Smooth muscle cell (in vitro differentiated cells): Measurements from ENCODE around the gene PRICKLE4. TPM values are rescaled to one million over a fixed set of nuclear protein-coding genes. Genes with fewer than 3 reads are reported as not detected.

Source experiments
- DNase-seq: peaks from one replicate; lab custom pipeline; 2025; ENCODE audit not compliant: unreplicated experiment; lab: John Stamatoyannopoulos, UW
- H2AFZ ChIP-seq: fragments of 200-600 bp; sonication (generic); 2 replicates; pipeline ENCODE4 v1.6.0; 2016; ENCODE audit warnings: antibody characterized with exemption, low read depth, mild to moderate bottlenecking
- H3F3A ChIP-seq: fragments of 200-600 bp; sonication (generic); 2 replicates; pipeline ENCODE4 v1.6.0; 2017; ENCODE audit warnings: antibody characterized with exemption, low read depth
- H3K27ac ChIP-seq: fragments of 200-600 bp; sonication (generic); 2 replicates; pipeline ENCODE4 v1.5.1; 2016; ENCODE audit warnings: low read depth, mild to moderate bottlenecking
- H3K27me3 ChIP-seq: fragments of 200-600 bp; sonication (generic); 2 replicates; pipeline ENCODE4 v1.6.1; 2016; ENCODE audit warnings: low read depth, mild to moderate bottlenecking
- H3K36me3 ChIP-seq: fragments of 200-600 bp; sonication (generic); 2 replicates; pipeline ENCODE4 v1.5.1; 2016; ENCODE audit warnings: low read depth
- H3K4me1 ChIP-seq: fragments of 200-600 bp; sonication (generic); 2 replicates; pipeline ENCODE4 v1.5.1; 2016; ENCODE audit warnings: low read depth
- H3K4me2 ChIP-seq: fragments of 200-600 bp; sonication (generic); 2 replicates; pipeline ENCODE4 v1.6.0; 2016; ENCODE audit warnings: mild to moderate bottlenecking
- H3K4me3 ChIP-seq: fragments of 200-600 bp; sonication (generic); 2 replicates; pipeline ENCODE4 v1.5.1; 2016; ENCODE audit warnings: mild to moderate bottlenecking
- H3K79me2 ChIP-seq: fragments of 200-600 bp; sonication (generic); 2 replicates; pipeline ENCODE4 v1.6.0; 2016; ENCODE audit warnings: low read depth, mild to moderate bottlenecking
- H3K9ac ChIP-seq: fragments of 200-600 bp; sonication (generic); 2 replicates; pipeline ENCODE4 v1.6.0; 2016; ENCODE audit warnings: low read depth
- H3K9me3 ChIP-seq: fragments of 200-600 bp; sonication (generic); replicated peaks from 2 replicates; pipeline ENCODE4 v1.5.1; 2016; ENCODE audit warnings: low read depth
- H4K20me1 ChIP-seq: fragments of 200-600 bp; sonication (generic); 2 replicates; pipeline ENCODE4 v1.6.0; 2016; ENCODE audit warnings: low read depth
- WGBS: methylation state at CpG from one replicate; pipeline ENCODE4 v1.1.7; 2016; ENCODE audit warnings: low lambda C conversion rate; 5-methylcytosine and 5-hydroxymethylcytosine counted together
- polyA plus RNA-seq: library from polyadenylated mRNA; unstranded; fragments of >200 nt; fragmentation: Nextera tagmentation; extraction: Ambion mirVana; gene quantifications from 2 replicates; pipeline ENCODE4 v1.2.1, GENCODE V29; 2016
- total RNA-seq: library from RNA; depleted of rRNA; stranded (reverse); fragments of >200 nt; gene quantifications from 2 replicates; pipeline ENCODE4 v1.2.3, GENCODE V29; 2014
- TF ChIP-seq, protein P1 (sequence below): fragments of 200-600 bp; sonication (generic); IDR thresholded peaks from 2 replicates; pipeline ENCODE4 v1.5.1; 2017; ENCODE audit warnings: borderline replicate concordance, mild to moderate bottlenecking, antibody characterized with exemption; ENCODE audit not compliant: insufficient read depth, poor library complexity, severe bottlenecking

The PRICKLE4 gene
- total and polyA plus RNA-seq, 2 experiments from 2014 or later, result 2.0 TPM; not detected in 1

DNA sequence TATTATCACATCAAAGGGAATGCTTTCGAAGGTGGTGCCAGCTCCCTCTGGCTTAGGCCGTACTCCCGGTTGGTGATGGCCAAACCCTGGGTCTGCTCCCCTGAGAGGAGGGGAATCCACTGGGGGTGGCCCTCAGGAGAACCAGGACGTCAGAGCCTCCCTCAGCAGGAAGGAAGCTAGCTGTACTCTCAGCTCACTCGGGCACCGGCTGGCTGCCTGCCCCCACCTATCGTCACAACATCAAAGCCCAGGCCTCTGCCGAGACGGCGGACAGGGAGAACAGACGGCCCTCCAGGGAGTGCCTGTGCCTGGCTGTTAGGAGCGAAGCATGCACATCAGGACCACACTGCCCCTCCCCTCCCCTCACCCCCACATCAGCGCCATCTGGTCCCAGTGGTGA lies 24.2 kb upstream of the PRICKLE4 start:
- Histone ChIP-seq H3K4me2 (no peak overlapping the region), H3K36me3 (no peaks in the 10 kb centered on the region), H4K20me1 (no peaks in the 10 kb centered on the region), H3F3A (no peaks in the 10 kb centered on the region), H3K27ac (no peak overlapping the region), H3K27me3 (peaks cover 8% of the 10 kb centered on the region), H3K4me1 (no peaks in the 10 kb centered on the region), H3K9ac (no peak overlapping the region), H3K9me3 (no peaks in the 10 kb centered on the region), H3K79me2 (no peaks in the 10 kb centered on the region), H2AFZ (no peak overlapping the region), H3K4me3 (no peak overlapping the region)
- TF ChIP-seq, protein P1, sequence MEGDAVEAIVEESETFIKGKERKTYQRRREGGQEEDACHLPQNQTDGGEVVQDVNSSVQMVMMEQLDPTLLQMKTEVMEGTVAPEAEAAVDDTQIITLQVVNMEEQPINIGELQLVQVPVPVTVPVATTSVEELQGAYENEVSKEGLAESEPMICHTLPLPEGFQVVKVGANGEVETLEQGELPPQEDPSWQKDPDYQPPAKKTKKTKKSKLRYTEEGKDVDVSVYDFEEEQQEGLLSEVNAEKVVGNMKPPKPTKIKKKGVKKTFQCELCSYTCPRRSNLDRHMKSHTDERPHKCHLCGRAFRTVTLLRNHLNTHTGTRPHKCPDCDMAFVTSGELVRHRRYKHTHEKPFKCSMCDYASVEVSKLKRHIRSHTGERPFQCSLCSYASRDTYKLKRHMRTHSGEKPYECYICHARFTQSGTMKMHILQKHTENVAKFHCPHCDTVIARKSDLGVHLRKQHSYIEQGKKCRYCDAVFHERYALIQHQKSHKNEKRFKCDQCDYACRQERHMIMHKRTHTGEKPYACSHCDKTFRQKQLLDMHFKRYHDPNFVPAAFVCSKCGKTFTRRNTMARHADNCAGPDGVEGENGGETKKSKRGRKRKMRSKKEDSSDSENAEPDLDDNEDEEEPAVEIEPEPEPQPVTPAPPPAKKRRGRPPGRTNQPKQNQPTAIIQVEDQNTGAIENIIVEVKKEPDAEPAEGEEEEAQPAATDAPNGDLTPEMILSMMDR, result no peak
- WGBS, result 85% methylated on average over 13 of the region's 13 CpGs
- no peak for DNase-seq

DNA sequence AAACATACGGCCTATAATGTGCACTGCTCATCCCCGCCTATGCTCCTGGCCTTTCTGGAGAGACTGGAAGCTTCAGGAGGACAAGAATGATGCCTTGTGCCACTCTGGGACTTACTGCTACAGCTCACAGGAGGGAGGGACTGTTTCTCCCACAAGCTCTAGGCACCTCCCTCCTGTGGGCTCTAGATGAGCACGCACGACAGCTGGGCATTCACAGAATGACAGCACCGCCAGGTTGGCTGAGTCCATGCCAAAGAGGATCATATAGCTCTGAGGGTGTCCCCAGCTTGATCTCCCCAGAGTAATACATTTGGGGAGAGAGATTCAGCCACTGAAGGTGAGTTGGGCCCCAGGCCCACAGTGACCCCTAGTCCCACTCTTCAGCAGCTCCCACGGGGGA lies 23.3 kb upstream of the PRICKLE4 start:
- WGBS, result 95% methylated on average over 6 of the region's 6 CpGs
- no peak for DNase-seq
- Histone ChIP-seq H3K27me3 (peaks cover 8% of the 10 kb centered on the region), H3K79me2 (no peaks in the 10 kb centered on the region), H3K36me3 (no peaks in the 10 kb centered on the region), H3K9me3 (no peaks in the 10 kb centered on the region), H2AFZ (no peak overlapping the region), H3F3A (no peaks in the 10 kb centered on the region), H3K4me2 (no peak overlapping the region), H3K4me1 (no peaks in the 10 kb centered on the region), H3K27ac (no peak overlapping the region), H3K9ac (no peak overlapping the region), H3K4me3 (no peak overlapping the region), H4K20me1 (no peaks in the 10 kb centered on the region)
- TF ChIP-seq, protein P1, result no peak

DNA sequence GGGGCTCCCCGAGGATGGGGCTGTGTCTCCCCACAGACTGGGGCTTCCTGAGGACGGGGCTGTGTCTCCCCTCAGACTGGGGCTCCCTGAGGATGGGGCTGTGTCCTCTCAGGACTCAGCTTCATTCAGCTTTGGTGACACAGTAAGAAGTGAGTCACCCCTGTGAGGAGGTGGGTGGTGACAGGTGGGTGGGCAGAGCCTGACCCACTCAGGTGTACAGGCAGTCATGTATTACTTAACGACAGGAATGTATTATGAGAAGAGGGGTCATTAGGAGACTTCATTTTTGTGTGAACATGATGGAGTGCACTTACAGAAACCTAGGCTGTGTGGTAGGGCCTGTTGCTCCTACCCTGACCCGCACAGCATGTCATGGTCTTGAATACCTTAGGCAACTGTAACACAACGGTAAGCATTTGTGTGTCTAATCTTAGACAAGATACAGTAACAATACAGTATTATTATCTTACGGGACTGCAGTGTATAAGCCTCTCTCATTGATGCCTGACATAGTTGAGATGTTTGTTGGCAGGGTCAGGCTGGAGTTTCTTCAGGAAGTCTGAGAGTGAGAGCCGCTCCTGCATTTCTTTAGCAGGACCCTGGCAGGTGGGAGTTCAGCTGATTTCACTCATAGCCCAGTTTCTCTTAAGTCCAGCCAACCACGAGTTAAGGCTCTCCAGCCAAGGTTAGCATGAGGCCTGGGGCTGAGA lies 22.5 kb upstream of the PRICKLE4 start:
- no peak for DNase-seq
- H3K79me2 ChIP-seq, result no peaks in the 10 kb centered on the region
- 71% methylated on average over 8 of the region's 8 CpGs for WGBS

More for the DNA sequence above, 22.5 kb upstream of the PRICKLE4 start:
- Histone ChIP-seq H3K4me2 (no peak overlapping the region), H3K27ac (no peak overlapping the region), H3K27me3 (peaks cover 8% of the 10 kb centered on the region), H3K4me3 (no peak overlapping the region), H4K20me1 (no peaks in the 10 kb centered on the region), H3K36me3 (no peaks in the 10 kb centered on the region), H3F3A (no peaks in the 10 kb centered on the region), H3K4me1 (no peaks in the 10 kb centered on the region), H3K9ac (no peak overlapping the region), H2AFZ (no peak overlapping the region), H3K9me3 (no peaks in the 10 kb centered on the region)
- TF ChIP-seq, protein P1, result no peak
